Esophagus squamous epithelium (tissue), 4 donors: ENCODE data around the gene BACH1.

Experiments
- CTCF ChIP-seq, 6 experiments: fragments of 450-650 bp in 4 of 6; fragments of 200-600 bp in 2 of 6; sonication (generic) in 2 of 6; IDR thresholded peaks; one replicate each; pipeline ENCODE4 v1.5.1; 2016 to 2019; ENCODE audit warnings: antibody characterized with exemption in 6 of 6, mild to moderate bottlenecking in 4 of 6, moderate library complexity in 4 of 6
- POLR2A ChIP-seq, 4 donors: fragments of 450-650 bp; IDR thresholded peaks; one replicate each; pipeline ENCODE4 v1.6.1; 2017; ENCODE audit warnings: antibody characterized with exemption in 4 of 4, mild to moderate bottlenecking in 4 of 4, moderate library complexity in 3 of 4

GRCh38 chr21:29260461-29260860, 38.3 kb upstream of the BACH1 start:
- TF ChIP-seq CTCF (IDR thresholded peaks at IDR 0.05) (no peak), POLR2A (IDR thresholded peaks at IDR 0.05) (no peak)
